GM23338 (cell line): ENCODE data around the gene PASK. TPM values are rescaled to one million over a fixed set of nuclear protein-coding genes. Genes with fewer than 3 reads are reported as not detected.

ENCODE experiments used
- ATAC-seq: fragments of 200-7000 bp; cut with Tn5 transposase; 3 replicates; pipeline ENCODE4 v1.9.1; 2020
- DNase-seq: peaks from one replicate; pipeline ENCODE4 v3.0.0-alpha.2; 2015; ENCODE audit warnings: low spot score
- H2AFZ ChIP-seq: fragments of 200-600 bp; sonication (generic); 2 replicates; pipeline ENCODE4 v1.8.0; 2016; ENCODE audit warnings: antibody characterized with exemption, mild to moderate bottlenecking, moderate library complexity
- H3F3A ChIP-seq: fragments of 200-600 bp; sonication (generic); replicated peaks from 2 replicates; pipeline ENCODE4 v1.8.0; 2017; ENCODE audit warnings: antibody characterized with exemption, mixed run types, low read depth
- H3K27ac ChIP-seq: fragments of 200-600 bp; sonication (generic); 2 replicates; pipeline ENCODE4 v1.6.1; 2016; ENCODE audit warnings: low read depth
- H3K27me3 ChIP-seq: fragments of 200-600 bp; sonication (generic); 2 replicates; pipeline ENCODE4 v1.8.0; 2016; ENCODE audit warnings: mild to moderate bottlenecking, mixed run types, moderate library complexity; ENCODE audit not compliant: insufficient read depth
- H3K36me3 ChIP-seq: fragments of 200-600 bp; sonication (generic); 2 replicates; pipeline ENCODE4 v1.8.0; 2016; ENCODE audit warnings: mild to moderate bottlenecking; ENCODE audit not compliant: insufficient read depth
- H3K4me1 ChIP-seq: fragments of 200-600 bp; sonication (generic); 2 replicates; pipeline ENCODE4 v1.8.0; 2016; ENCODE audit warnings: mild to moderate bottlenecking, moderate library complexity; ENCODE audit not compliant: insufficient read depth
- H3K4me2 ChIP-seq: fragments of 200-600 bp; sonication (generic); 2 replicates; pipeline ENCODE4 v1.7.1; 2017; ENCODE audit warnings: mixed run types
- H3K4me3 ChIP-seq: fragments of 200-600 bp; sonication (generic); 2 replicates; pipeline ENCODE4 v1.6.1; 2016; ENCODE audit warnings: mixed run types
- H3K79me2 ChIP-seq: fragments of 200-600 bp; sonication (generic); replicated peaks from 2 replicates; pipeline ENCODE4 v1.8.0; 2017; ENCODE audit warnings: mild to moderate bottlenecking; ENCODE audit not compliant: insufficient read depth
- H3K9me2 ChIP-seq: fragments of 200-600 bp; sonication (generic); 2 replicates; pipeline ENCODE4 v1.8.0; 2017; ENCODE audit not compliant: insufficient read depth
- H4K20me1 ChIP-seq: fragments of 200-600 bp; sonication (generic); replicated peaks from 2 replicates; pipeline ENCODE4 v1.8.0; 2017; ENCODE audit warnings: mild to moderate bottlenecking; ENCODE audit not compliant: insufficient read depth
- H3K27ac Mint-ChIP-seq: 2 replicates; pipeline ENCODE4 v1.8.0; 2020; ENCODE audit warnings: inconsistent platforms, mild to moderate bottlenecking, moderate library complexity, mixed read lengths
- H3K27me3 Mint-ChIP-seq: 3 replicates; pipeline ENCODE4 v1.8.0; 2022; ENCODE audit warnings: low read depth, mild to moderate bottlenecking, moderate library complexity, mixed read lengths, inconsistent platforms; ENCODE audit not compliant: insufficient read depth, poor library complexity
- H3K36me3 Mint-ChIP-seq: 3 replicates; pipeline ENCODE4 v1.8.0; 2021; ENCODE audit warnings: low read depth, mild to moderate bottlenecking, inconsistent platforms, moderate library complexity, mixed read lengths
- H3K4me1 Mint-ChIP-seq: 3 replicates; pipeline ENCODE4 v1.8.0; 2020; ENCODE audit warnings: mild to moderate bottlenecking, inconsistent platforms, mixed read lengths
- H3K4me3 Mint-ChIP-seq: 3 replicates; pipeline ENCODE4 v1.8.0; 2021; ENCODE audit warnings: moderate library complexity, mild to moderate bottlenecking, inconsistent platforms, mixed read lengths
- H3K9me3 Mint-ChIP-seq: 3 replicates; pipeline ENCODE4 v1.8.0; 2020; ENCODE audit warnings: moderate library complexity, mild to moderate bottlenecking, inconsistent platforms, mixed read lengths
- CREB1 ChIP-seq: fragments of 250-450 bp; sonication (Bioruptor Pico); IDR thresholded peaks from 2 replicates; pipeline ENCODE4 v1.5.0; 2020; ENCODE audit warnings: low read depth, mild to moderate bottlenecking, moderate library complexity
- EZH2 ChIP-seq: fragments of 200-600 bp; sonication (generic); IDR thresholded peaks from one replicate; pipeline ENCODE4 v1.8.0; 2017; ENCODE audit warnings: antibody characterized with exemption, mild to moderate bottlenecking, low read depth; ENCODE audit not compliant: unreplicated experiment
- EZH2phosphoT487 ChIP-seq: fragments of 200-600 bp; sonication (generic); IDR thresholded peaks from one replicate; pipeline ENCODE4 v1.8.1; 2018; ENCODE audit warnings: antibody characterized with exemption; ENCODE audit not compliant: unreplicated experiment
- JUNB ChIP-seq: IDR thresholded peaks from one replicate; pipeline ENCODE4 v1.6.1; 2016; ENCODE audit warnings: antibody characterized with exemption; ENCODE audit not compliant: unreplicated experiment
- NANOG ChIP-seq: IDR thresholded peaks from 2 replicates; pipeline ENCODE4 v1.6.1; 2016; ENCODE audit warnings: antibody characterized with exemption, borderline replicate concordance
- POLR2AphosphoS5 ChIP-seq: IDR thresholded peaks from 2 replicates; pipeline ENCODE4 v1.6.1; 2016; ENCODE audit warnings: antibody characterized with exemption, low read depth
- STAT1 ChIP-seq: IDR thresholded peaks from one replicate; pipeline ENCODE4 v1.6.1; 2016; ENCODE audit warnings: antibody characterized with exemption; ENCODE audit not compliant: unreplicated experiment
- ZNF114 ChIP-seq: fragments of 250-450 bp; sonication (Bioruptor Pico); IDR thresholded peaks from 2 replicates; pipeline ENCODE4 v1.5.0; 2020; ENCODE audit warnings: mild to moderate bottlenecking, moderate library complexity
- ZNF331 ChIP-seq: fragments of 250-450 bp; sonication (Bioruptor Pico); IDR thresholded peaks from 2 replicates; pipeline ENCODE4 v1.5.0; 2020; ENCODE audit warnings: low read depth, mild to moderate bottlenecking, moderate library complexity
- ZNF462 ChIP-seq: fragments of 250-450 bp; sonication (Bioruptor Pico); IDR thresholded peaks from 2 replicates; pipeline ENCODE4 v1.5.0; 2020; ENCODE audit warnings: mild to moderate bottlenecking, moderate library complexity
- polyA plus RNA-seq: library from polyadenylated mRNA; unstranded; fragments of >200 nt; fragmentation: Nextera tagmentation; extraction: Ambion mirVana; gene quantifications from 2 replicates; pipeline ENCODE4 v1.2.1, GENCODE V29; 2016
- total RNA-seq: library from RNA; depleted of rRNA; stranded (reverse); fragments of >200 nt; shearing (Covaris generic); gene quantifications from 2 replicates; pipeline ENCODE4 v1.2.3, GENCODE V29; 2014
- TF ChIP-seq, protein P1 (sequence below): IDR thresholded peaks from one replicate; pipeline ENCODE4 v1.6.1; 2018; ENCODE audit warnings: antibody characterized with exemption; ENCODE audit not compliant: unreplicated experiment

The PASK gene
- total and polyA plus RNA-seq, 2 experiments from 2014 or later = 12.5 to 38.4 TPM

DNA sequence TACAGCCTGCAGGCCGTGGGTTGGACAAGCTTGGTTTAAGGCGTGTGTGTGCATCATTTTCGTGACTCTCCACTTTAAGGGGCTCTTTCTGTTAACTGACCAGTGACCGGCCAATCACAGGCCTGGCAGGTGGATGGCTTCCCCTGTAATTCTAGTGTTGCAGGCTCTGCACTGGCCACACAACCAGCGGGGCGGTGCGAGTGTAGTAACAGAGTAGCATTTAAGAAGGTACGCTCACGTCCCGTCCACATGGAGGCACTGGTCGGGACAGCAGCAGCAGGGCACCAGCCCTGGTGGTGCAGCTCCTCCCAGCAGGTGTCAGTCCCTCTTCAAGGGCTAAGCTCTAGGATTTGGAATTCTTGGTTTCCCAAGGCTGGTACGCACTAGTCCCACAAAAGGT is 31.2 kb upstream of the PASK start (continued):
- TF ChIP-seq, protein P1, sequence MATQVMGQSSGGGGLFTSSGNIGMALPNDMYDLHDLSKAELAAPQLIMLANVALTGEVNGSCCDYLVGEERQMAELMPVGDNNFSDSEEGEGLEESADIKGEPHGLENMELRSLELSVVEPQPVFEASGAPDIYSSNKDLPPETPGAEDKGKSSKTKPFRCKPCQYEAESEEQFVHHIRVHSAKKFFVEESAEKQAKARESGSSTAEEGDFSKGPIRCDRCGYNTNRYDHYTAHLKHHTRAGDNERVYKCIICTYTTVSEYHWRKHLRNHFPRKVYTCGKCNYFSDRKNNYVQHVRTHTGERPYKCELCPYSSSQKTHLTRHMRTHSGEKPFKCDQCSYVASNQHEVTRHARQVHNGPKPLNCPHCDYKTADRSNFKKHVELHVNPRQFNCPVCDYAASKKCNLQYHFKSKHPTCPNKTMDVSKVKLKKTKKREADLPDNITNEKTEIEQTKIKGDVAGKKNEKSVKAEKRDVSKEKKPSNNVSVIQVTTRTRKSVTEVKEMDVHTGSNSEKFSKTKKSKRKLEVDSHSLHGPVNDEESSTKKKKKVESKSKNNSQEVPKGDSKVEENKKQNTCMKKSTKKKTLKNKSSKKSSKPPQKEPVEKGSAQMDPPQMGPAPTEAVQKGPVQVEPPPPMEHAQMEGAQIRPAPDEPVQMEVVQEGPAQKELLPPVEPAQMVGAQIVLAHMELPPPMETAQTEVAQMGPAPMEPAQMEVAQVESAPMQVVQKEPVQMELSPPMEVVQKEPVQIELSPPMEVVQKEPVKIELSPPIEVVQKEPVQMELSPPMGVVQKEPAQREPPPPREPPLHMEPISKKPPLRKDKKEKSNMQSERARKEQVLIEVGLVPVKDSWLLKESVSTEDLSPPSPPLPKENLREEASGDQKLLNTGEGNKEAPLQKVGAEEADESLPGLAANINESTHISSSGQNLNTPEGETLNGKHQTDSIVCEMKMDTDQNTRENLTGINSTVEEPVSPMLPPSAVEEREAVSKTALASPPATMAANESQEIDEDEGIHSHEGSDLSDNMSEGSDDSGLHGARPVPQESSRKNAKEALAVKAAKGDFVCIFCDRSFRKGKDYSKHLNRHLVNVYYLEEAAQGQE = no peak
- TF ChIP-seq EZH2phosphoT487 = no peak

DNA sequence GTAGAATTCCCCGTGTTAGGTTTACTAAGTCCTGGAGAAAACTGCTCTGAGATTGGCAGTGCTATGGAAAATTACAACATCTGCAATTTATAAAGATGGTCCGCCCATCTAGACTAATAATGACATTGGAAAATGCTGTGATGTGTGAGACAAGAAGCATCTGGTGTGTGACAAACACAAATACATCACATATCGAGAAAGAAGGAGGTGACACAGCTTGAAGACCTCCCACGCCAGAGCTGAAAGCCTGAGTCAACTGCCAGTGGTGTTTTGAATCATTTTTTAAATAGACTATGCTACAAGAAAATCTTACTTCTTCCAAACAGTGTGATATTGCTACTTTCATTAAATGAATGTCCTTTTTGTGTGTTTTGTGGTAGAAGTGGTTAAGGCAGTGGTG is 30.6 kb upstream of the PASK start:
- H3K27me3 Mint-ChIP-seq = peaks cover 5% of the 10 kb centered on the region
- peaks cover 13% of the 10 kb centered on the region; the same call in 2 of the 3 replicates for H3K4me1 Mint-ChIP-seq
- H3K79me2 ChIP-seq = no peaks in the 10 kb centered on the region
- H3K4me1 ChIP-seq = no peaks in the 10 kb centered on the region
- no peaks in the 10 kb centered on the region for H3K27me3 ChIP-seq
- H3F3A ChIP-seq = no peaks in the 10 kb centered on the region
- H4K20me1 ChIP-seq = no peaks in the 10 kb centered on the region
- DNase-seq (no peak), ATAC-seq (no peak)
- peaks cover 6% of the 10 kb centered on the region; the same call in 2 of the 3 replicates for H3K36me3 Mint-ChIP-seq
- no peak overlapping the region for H3K4me2 ChIP-seq
- no peaks in the 10 kb centered on the region for H3K36me3 ChIP-seq
- no peak overlapping the region for H3K27ac Mint-ChIP-seq
- no peak overlapping the region for H3K27ac ChIP-seq
- no peak overlapping the region for H3K4me3 ChIP-seq
- H3K9me3 Mint-ChIP-seq = no peaks in the 10 kb centered on the region
- no peaks in the 10 kb centered on the region for H3K9me2 ChIP-seq
- H2AFZ ChIP-seq = no peak overlapping the region
- no peak overlapping the region for H3K4me3 Mint-ChIP-seq
- TF ChIP-seq EZH2phosphoT487 = no peak
- TF ChIP-seq JUNB = no peak
- no peak for TF ChIP-seq STAT1
- TF ChIP-seq, protein P1 = no peak
- no peak for TF ChIP-seq NANOG
- no peak for TF ChIP-seq POLR2AphosphoS5
- no peak for TF ChIP-seq ZNF331
- no peak for TF ChIP-seq EZH2
- TF ChIP-seq ZNF462 = no peak
- TF ChIP-seq ZNF114 (CRISPR knock-in tag) = no peak
- TF ChIP-seq CREB1 (CRISPR knock-in tag) = no peak
